Measurements from ENCODE around the gene RASGRF1. TPM values are rescaled to one million over a fixed set of nuclear protein-coding genes. Genes with fewer than 3 reads are reported as not detected.

RASGRF1 gene
- total and polyA plus RNA-seq, 12 donors: 0.11 to 6.9 (median 0.46) TPM

DNA sequence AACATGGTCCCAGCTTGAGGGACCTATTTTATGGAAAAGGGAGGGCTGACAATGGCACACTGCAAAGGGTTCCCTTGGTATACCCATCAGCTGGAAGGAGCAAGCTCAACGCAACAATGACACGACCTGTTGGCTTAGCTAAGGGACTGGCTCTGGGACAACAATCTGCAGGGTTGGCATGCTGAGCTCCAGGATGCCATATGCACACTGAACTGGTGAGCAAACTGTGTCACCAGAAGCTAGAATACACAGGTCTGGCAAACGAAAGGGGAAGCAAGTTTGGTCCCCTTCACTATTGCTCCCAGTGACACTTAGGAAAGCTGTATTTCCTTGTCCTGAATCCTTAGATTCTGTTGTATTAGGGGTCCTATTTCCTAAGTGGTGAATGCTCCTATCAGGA is 38.0 kb upstream of the RASGRF1 start:
- Histone ChIP-seq H3K4me1 (replicated peaks in 1 of 2) (no peaks in the 10 kb centered on the region), H3K27me3 (no peaks in the 10 kb centered on the region), H3K9me3 (replicated peaks in 1 of 3) (no peaks in the 10 kb centered on the region), H3K4me3 (no peak overlapping the region), H3K36me3 (replicated peaks in 1 of 2) (no peaks in the 10 kb centered on the region), H3K27ac (no peak overlapping the region)
- no peak for DNase-seq
- 60 to 69% (median 64%) methylated on average over 1 to 3 of the region's 3 CpGs for WGBS, 4 donors
- TF ChIP-seq, protein P1, sequence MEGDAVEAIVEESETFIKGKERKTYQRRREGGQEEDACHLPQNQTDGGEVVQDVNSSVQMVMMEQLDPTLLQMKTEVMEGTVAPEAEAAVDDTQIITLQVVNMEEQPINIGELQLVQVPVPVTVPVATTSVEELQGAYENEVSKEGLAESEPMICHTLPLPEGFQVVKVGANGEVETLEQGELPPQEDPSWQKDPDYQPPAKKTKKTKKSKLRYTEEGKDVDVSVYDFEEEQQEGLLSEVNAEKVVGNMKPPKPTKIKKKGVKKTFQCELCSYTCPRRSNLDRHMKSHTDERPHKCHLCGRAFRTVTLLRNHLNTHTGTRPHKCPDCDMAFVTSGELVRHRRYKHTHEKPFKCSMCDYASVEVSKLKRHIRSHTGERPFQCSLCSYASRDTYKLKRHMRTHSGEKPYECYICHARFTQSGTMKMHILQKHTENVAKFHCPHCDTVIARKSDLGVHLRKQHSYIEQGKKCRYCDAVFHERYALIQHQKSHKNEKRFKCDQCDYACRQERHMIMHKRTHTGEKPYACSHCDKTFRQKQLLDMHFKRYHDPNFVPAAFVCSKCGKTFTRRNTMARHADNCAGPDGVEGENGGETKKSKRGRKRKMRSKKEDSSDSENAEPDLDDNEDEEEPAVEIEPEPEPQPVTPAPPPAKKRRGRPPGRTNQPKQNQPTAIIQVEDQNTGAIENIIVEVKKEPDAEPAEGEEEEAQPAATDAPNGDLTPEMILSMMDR (IDR thresholded peaks at IDR 0.05): no peak
- TF ChIP-seq POLR2A (IDR thresholded peaks at IDR 0.05): no peak
- intact Hi-C loops (cut with DNase I): no loop called here

DNA sequence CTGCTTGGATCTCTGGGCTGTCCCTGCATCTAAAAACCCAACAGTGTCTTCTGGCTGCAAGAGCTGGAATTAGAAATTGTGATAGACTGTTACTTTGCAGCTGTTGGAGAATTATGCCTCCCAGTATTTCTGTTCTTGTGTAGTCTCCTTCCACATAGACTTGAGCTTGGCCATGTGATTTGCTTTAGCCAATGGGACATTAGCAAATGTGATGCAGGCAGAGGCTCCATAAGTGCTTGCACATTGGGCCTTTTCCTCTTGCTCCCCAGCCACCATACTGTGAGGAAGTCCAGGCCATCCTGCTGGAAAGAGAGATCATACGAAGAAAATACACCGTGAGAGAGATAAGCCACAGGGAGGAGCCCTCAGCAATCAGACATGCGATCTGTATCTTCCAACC is 33.8 kb upstream of the RASGRF1 start:
- no peak for TF ChIP-seq POLR2A (IDR thresholded peaks at IDR 0.05)
- TF ChIP-seq, protein P1 (IDR thresholded peaks at IDR 0.05): no peak
- Histone ChIP-seq H3K9me3 (replicated peaks in 1 of 3) (no peaks in the 10 kb centered on the region), H3K27me3 (no peaks in the 10 kb centered on the region), H3K4me1 (replicated peaks in 1 of 2) (no peaks in the 10 kb centered on the region), H3K27ac (no peak overlapping the region), H3K4me3 (no peak overlapping the region), H3K36me3 (replicated peaks in 1 of 2) (no peaks in the 10 kb centered on the region)
- WGBS, 4 donors: 46 to 62% (median 50%) methylated on average over 3 of the region's 3 CpGs
- intact Hi-C loops (cut with DNase I): no loop called here
- DNase-seq: no peak

DNA sequence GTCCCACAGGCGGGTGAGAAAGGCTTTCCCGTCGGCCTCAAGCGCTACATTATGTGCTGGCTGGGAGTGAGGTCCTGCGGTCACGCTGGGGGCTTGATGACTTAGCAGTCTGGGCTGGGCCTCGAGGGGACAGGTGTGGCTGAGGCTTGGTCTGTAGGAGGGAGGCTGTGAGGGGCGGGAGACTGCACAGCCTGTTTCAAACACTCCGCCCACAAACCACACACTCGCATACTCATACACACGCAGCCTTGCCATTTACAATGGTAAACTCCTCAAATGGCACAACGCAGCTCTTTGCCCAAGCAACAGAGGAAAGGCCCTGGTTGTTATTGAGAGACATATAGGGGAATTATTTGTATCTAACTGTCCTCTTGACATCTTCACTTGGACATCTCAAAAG is 32.4 kb upstream of the RASGRF1 start:
- WGBS, 4 donors: 84 to 91% (median 89%) methylated on average over 12 of the region's 12 CpGs
- H3K9me3 ChIP-seq (replicated peaks in 1 of 3): no peaks in the 10 kb centered on the region

DNA sequence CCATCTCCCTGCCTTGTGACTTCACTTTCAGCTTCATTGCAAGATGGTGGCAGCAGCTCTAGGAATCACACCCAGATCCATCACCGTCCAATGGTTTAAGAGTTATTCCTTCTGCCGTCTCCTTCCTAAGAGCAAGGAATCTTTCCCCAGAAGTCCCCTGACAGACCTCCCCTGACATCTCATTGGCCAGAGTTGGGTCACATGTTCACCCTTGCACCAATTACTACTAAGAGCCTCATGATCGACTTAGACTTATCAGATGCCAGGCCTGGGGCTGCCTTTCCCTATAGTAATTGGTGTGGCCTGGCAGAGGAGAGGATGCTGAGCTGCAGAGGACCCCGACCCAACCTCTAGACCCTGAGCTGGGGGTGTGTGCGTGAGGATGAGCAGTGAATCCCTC is 31.8 kb upstream of the RASGRF1 start:
- TF ChIP-seq POLR2A (IDR thresholded peaks at IDR 0.05): no peak
- TF ChIP-seq, protein P1 (IDR thresholded peaks at IDR 0.05): no peak
- Histone ChIP-seq H3K27ac (no peak overlapping the region), H3K4me3 (no peak overlapping the region), H3K27me3 (no peaks in the 10 kb centered on the region), H3K9me3 (replicated peaks in 1 of 3) (no peaks in the 10 kb centered on the region), H3K36me3 (replicated peaks in 1 of 2) (no peaks in the 10 kb centered on the region), H3K4me1 (replicated peaks in 1 of 2) (no peaks in the 10 kb centered on the region)
- intact Hi-C loops (cut with DNase I): no loop called here
- 85 to 90% (median 89%) methylated on average over 5 of the region's 5 CpGs for WGBS, 4 donors
- no peak for DNase-seq

More for the DNA sequence above, 32.4 kb upstream of the RASGRF1 start:
- H3K27ac ChIP-seq: no peak overlapping the region
- no peak for TF ChIP-seq POLR2A (IDR thresholded peaks at IDR 0.05)
- TF ChIP-seq, protein P1 (IDR thresholded peaks at IDR 0.05): no peak
- H3K36me3 ChIP-seq (replicated peaks in 1 of 2): no peaks in the 10 kb centered on the region
- DNase-seq: no peak
- no peaks in the 10 kb centered on the region for H3K4me1 ChIP-seq (replicated peaks in 1 of 2)
- intact Hi-C loops (cut with DNase I): no loop called here
- no peak overlapping the region for H3K4me3 ChIP-seq
- no peaks in the 10 kb centered on the region for H3K27me3 ChIP-seq

Data from adrenal gland (tissue), 12 donors.